Raji (cell line): ENCODE results near the gene OSBPL2.

Source experiments
- POLR2A ChIP-seq: IDR thresholded peaks from 2 replicates; pipeline ENCODE4 v1.6.1; 2011; ENCODE audit warnings: low read depth, low read length, control low read depth; ENCODE audit not compliant: insufficient read depth

OSBPL2 gene

DNA sequence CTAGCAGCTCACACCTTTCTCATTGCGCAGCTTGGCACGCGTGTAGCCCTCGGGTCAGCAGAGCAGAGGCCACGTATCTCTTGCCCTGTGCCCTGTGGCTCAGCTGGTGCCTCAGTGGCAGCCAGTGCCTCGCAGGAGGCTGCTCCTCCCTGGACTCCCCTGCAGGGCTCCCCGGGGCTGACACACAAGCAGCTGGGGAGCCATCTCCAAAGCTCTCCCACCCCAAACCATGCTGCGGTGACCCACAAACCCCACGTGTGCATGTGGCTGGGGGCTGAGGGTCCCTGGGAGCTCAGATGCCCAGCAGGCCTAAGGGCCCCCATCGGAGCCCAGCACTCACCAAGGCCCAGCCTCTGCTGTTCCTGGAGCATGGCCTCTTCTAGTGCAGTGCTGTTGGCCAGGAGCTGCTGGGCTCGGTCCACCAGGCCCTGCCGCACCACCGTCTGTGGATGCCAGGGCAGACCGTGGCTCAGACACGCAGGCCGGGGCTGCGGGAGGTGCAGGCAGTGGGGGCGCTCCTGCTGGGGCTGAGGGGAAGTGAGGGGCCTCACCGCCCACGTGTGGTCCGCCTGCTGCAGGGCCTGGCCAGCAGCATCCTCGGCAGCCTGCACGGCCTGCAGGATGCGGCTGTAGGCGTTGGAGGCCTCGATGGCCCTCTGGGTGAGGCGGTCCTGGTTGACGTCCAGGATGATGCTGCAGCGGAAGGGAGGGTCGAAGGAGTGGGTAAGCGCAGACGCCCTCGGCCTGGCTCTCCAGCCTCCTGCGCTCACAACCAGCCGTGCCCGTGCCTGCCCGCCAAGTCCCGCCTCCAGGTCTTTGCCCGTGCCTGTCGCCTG lies 78.2 kb downstream of the OSBPL2 start:
- TF ChIP-seq POLR2A, result no peak

DNA sequence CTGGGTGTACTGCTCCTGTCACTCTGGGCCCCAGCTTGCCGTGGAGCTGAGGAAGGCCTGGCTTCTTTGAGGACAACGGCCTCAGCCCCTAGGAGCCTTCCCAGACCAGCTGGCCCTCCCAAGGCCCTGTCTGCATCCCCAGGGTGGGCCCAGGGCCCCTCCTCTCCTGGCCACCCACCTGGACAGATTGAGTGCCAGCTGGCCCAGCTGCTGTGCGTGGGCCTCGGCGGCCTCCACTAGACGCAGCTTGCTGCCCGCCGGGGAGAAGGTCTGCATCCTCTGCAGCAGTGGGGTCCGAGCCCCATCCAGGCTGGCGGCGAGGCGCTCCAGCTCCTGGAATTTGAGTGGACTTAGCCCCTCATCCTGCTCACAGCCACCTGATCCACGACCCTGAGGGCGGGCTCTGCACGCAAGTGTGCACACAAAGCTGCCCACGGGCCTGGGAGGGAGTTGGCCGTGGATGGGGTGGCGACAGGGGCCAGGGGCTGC lies 78.9 kb downstream of the OSBPL2 start:
- TF ChIP-seq POLR2A, result no peak

DNA sequence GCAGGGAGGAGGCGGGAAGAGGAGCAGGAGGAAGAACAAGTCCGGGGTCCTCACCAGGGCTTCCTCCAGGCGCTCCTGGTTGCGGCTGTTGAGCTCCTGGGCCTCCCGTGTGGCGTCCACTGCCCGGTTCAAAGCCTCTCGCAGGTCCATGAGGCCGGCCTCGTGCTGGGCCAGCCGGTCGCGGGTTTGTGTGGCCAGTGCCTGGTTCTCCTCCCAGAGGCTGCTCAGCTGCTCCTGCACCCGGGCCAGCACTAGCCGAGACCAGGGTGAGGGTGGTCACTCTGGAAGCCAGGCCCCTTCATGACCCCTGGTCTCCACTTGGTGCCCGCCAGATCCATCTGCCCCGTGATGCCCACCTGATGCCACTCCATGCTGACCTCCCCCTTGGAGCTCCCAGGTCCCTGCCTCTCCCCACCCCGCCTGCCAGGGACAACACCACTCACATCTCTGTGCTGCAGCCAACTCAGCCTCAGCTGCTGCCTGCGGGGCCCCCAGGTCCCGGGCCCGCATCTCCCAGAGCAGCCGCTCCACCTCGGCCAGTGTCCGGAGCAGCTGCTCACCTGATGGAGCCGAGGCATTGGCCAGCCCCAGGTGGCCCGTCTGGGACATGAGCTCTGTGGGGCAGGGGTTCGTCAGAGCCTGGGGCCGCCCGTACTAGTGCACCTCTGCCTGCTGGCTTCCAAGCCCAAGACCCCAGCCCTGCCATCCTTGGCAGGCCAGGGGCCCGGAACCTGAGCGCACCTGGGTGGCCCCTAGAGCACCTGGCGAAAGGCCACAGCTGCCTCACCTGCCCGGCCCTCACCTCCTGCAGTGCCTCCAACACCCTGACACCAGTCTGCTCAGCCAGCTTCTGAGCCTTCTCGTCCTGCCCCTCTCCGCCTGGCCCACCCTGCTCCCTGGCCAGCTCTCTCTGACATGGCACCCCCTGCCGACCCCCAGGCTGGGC lies 80.4 kb downstream of the OSBPL2 start:
- no peak for TF ChIP-seq POLR2A

DNA sequence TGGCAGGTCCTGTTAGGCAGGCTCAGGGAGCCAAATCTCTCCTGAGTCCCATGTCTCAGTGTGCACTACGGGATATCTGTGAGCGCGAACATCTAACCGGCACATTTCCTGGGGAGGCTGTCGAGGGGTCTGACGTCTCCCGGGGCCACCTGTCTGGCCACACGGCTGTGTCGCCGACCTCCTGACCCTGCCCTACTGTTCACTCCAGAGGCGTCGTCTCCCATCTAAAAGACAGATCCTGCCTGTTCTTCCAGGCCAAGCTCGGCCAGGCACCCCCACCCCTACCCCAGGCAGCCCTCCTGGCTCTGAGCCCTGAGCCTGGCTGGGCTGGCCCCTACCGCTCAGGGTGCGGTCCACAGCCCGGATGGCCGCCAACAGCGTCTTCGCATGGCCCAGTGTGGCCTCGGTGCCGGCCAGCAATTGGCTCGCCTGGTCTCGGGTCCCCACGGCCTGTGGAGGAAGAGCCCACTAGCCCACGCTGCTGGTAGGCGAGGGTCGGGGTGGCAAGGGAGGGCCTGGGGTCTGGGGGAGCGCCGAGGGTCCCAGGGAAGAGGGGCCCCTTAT lies 81.1 kb downstream of the OSBPL2 start:
- TF ChIP-seq POLR2A, result no peak

DNA sequence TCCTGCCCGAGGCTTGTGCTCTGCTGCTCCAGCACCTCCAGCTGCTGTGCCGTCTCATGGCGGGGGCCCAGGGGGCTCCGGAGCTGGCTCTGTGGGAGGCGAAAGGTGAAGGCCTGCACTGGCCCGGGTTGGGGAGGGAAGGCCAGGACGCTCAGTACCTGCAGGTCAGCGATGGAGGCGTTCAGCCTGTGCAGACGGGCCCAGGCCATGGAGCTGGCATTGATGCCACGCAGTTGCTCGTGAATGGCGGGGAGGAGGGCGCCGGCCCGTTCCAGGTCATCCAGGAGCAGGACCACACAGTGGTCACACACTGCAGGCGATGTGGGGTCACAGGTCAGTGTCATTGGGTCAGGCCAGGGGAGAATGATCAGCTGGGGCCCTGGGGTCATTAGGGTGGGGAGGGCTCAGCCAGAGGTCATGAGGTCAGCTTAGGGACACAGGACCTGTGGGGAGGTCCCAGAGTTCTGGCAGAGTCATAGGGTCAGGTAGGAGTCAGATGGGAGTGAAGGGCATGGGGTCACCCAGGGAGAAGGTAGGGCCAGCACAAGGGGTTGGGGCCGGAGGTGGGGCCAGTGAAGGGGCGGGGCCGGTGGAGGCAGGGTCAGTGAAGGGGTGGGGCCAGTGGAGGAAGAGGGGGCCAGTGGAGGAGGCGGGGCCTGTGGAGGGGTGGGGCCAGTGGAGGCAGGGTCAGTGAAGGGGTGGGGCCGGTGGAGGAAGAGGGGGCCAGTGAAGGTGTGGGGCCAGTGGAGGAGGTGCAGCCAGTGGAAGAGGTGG lies 82.4 kb downstream of the OSBPL2 start:
- TF ChIP-seq POLR2A, result no peak

DNA sequence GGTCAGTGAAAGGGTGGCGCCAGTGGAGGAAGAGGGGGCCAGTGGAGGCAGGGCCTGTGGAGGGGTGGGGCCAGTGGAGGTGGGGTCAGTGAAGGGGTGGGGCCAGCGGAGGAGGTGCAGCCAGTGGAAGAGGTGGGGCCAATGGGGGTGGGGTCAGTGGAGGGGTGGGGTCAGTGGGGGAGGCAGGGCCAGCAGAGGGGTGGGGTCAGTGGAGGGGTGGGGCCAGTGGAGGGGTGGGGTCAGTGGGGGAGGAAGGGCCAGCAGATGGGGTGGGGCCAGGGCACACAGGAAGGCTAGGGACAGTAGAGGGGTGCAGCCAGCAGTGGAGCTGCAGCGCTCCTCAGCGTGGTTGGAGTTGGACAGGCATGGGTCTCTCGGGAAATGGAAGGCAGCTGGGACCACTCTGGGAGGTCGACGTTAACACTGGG lies 83.2 kb downstream of the OSBPL2 start:
- no peak for TF ChIP-seq POLR2A

DNA sequence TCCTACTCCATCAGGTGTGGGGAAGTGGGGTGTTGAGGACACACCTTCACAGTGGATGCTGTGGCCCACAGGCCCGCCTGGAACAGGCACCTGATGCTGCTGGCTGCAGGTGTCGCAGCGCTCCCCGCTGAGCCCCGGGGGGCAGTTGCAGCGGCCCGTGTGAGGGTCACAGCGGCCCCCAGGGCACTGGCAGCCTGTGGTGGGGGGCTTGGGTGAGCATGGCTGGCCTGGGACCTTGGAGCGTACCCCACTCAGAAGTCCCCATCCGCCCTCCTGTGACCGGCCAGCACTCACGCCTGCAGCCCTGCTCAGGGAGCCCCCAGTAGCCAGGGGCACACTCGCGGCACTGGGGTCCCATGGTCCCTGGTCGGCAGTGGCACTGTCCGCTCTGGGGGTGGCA lies 83.7 kb downstream of the OSBPL2 start:
- TF ChIP-seq POLR2A, result no peak

DNA sequence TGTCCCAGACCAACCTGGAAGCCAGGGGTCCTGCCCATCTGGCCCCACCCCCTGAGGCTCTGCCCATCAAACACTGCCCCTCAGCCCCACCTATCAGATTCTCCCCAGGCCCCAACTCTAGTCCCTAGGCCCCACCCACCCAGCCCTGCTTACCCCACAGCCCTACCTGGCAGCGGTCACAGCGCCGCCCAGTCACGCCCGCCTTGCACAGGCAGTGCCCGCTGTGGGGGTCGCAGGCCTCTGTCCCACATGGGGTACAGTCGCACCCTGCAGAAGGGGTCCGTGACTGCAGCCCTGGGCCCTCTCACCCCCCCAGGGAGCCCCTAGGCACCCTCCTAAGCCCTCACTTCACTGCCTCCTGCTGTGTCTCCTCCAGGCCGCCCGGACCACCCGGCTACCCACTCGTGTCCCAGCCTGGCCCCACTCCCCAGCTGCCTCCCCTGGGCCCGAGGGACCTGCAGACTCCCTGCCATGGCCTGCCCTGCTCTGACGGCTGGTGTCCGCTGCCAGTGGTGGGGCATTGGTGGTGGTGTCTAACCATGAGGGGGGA lies 84.2 kb downstream of the OSBPL2 start:
- TF ChIP-seq POLR2A, result no peak

DNA sequence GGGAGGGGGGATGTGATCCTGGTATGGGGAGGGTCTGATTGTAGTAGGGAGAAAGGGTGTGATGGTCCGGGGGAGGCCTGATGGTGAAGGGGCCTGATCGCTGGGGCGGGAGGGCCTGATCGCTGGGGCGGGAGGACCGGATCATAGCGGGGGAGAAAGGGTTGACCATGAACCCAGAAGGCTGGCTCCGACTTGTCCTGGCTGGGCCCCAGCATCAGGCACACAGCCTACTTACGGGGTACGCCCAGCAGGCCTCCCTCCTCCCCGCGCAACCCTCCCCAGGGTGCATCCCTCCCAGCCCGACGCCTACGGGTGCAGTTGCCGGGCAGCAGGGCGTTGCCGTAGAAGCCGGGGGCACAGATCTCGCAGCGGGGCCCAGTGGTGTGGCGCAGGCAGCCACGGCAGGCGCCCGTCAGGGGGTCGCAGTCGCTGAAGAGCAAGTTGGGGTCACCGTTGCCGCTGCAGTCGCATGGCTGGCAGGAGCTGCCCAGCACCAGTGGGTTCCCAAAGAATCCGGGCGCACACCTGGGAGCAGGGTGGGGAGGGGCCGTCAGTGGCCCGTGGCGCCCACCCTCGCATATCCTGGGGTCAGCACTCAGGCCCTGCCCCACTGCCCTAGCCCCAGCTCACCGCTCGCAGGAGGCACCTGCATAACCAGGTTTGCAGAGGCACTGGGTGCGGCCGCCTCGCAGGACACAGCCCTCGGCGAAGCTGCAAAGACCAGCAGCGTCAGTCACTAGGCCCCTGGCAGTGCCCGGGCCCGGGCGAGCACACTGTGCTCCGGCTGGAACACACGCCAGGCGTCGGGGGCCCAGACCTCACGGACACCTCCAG lies 85.0 kb downstream of the OSBPL2 start:
- no peak for TF ChIP-seq POLR2A

DNA sequence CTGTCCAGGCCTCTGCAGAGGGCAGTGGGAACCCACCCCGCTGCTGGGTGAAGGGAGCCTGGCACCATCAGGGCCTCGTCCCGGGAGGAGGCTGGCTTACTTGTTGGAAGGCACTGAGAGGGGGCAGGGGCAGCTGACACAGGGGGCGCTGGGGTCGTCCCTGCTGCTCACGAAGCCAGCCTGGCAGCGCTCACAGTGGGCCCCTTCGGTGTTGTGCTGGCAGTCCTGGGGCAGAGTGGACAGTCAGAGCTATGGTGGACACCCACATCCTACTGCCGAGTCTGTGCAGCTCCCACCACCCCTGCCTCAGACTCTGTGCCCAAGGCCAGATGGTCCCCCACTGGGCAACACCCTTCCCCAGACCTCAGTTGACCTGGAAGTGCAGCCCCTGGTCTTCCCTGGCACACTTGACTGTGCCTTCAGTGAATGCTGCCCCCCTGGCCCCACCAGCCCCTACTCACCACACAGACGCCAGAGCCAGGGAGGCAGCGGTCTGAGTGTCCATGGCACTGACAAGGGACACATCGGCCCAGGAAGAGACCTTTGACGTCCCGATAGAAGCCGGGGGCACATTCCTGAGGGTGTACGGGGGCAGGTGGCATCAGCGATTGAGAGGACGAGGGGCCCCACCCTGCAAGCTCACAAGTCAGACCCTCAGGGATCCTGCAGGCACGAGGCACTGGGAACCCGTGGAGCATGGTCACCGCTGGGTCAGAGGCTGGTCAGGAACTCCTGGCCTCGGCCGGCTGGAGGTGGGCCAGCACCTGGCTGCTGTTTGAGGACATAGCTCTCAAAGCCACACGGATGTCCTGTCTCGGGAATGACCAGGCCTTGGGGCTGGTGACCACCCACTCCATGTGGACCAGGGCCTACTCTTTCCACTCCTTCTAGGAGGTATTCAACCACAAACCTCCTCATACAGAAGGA lies 85.9 kb downstream of the OSBPL2 start:
- TF ChIP-seq POLR2A, result no peak

DNA sequence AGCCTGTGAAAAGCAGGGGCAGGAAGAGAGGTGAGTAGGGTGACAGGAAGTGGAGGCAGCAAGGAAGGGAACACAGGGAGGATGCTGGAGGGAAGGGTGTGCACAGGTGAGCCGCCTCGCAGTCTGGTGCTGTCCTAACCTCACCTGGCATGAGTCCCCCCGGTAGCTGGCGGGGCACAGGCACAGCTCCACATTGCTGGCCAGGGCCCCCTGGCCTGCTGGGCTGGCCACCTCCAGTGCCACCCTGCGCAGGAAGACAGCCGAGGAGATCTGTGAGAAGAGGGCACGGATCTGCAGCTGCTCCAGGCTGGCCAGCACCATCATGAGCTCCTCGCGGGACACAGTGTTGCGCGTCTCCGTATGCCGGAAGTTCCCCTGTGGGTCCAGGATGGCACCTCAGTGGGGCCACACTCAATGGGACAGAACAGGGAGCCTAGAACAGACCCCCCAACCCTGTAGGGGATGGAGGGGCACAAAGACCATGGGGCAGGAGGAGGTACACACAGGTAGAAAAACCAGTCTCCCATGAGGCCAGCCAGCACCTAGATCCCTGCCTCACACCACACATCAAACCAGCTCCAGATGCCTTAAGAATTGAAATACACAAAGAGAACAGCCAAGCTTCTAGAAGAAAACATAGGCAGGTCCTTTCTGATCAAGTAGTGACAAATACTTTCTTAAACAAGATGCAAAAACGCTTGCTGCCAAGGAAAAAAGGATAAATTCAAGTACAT lies 87.0 kb downstream of the OSBPL2 start:
- TF ChIP-seq POLR2A, result no peak

DNA sequence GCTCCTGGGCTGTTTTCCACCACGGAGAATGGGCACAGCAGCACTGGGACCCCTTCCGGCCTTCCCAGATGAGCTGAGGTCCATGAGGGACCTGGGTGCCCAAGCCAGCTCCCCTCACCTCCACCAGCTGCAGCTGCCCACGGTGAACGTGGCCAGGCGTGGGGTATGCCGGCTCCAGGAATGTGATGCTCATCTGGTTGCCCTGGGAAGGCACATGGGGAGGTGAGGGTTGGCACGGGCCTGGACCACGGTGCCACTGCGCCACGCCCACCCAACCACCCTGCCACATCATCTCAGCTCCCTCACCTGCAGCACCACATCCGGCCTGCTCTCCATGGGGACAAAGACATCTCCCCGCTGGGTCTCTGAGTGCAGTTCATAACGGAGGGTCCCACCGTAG lies 88.2 kb downstream of the OSBPL2 start:
- TF ChIP-seq POLR2A, result no peak
